SK-N-SH (cell line): ENCODE data around the gene MED29. TPM values are rescaled to one million over a fixed set of nuclear protein-coding genes. Genes with fewer than 3 reads are reported as not detected.
"Not testable (repeated sequence)": the region's sequence is repeated elsewhere in the genome, so short reads cannot be mapped to it uniquely, and the experiment has no call there.

Experiments
- CTCF ChIA-PET: fragments of 300-600, 350-600 bp; formaldehyde crosslinking; extraction: SDS; loops from one replicate; lab custom pipeline; 2021; lab: Yijun Ruan, JAX
- POLR2A ChIA-PET: fragments of 350-600 bp; sonication (Branson Sonifier 250); formaldehyde crosslinking; extraction: SDS; loops from one replicate; lab custom pipeline; 2020; ENCODE audit warnings: antibody characterized with exemption, inconsistent platforms; lab: Yijun Ruan, JAX
- DNase-seq: peaks from one replicate; pipeline ENCODE4 v3.0.0; 2012
- H2AFZ ChIP-seq: fragments of 200-600 bp; sonication (generic); 2 replicates; pipeline ENCODE4 v1.8.1; 2016; ENCODE audit warnings: antibody characterized with exemption, mild to moderate bottlenecking, low read depth
- H3F3A ChIP-seq: fragments of 200-600 bp; sonication (generic); replicated peaks from 2 replicates; pipeline ENCODE3; 2016; ENCODE audit warnings: antibody characterized with exemption, mild to moderate bottlenecking; ENCODE audit not compliant: insufficient read depth
- H3K27ac ChIP-seq, 2 experiments: fragments of 200-500 bp in 1 of 2; fragments of 200-600 bp in 1 of 2; sonication (Bioruptor generic) in 1 of 2; sonication (generic), shearing (Covaris generic) in 1 of 2; 2 replicates each; pipeline versions ENCODE4 v1.5.1 to v1.6.1; 2014 to 2016; ENCODE audit warnings: low read depth in 2 of 2, inconsistent platforms in 1 of 2, low read length in 1 of 2, mild to moderate bottlenecking in 1 of 2, mixed read lengths in 1 of 2
- H3K27me3 ChIP-seq: fragments of 200-600 bp; sonication (generic), shearing (Covaris generic); 2 replicates; pipeline ENCODE4 v1.6.1; 2016; ENCODE audit warnings: mixed run types; ENCODE audit not compliant: insufficient read depth
- H3K36me3 ChIP-seq, 2 experiments: fragments of 200-500 bp in 1 of 2; fragments of 200-600 bp in 1 of 2; sonication (Bioruptor generic) in 1 of 2; sonication (generic) in 1 of 2; replicated peaks in 1 of 2; 2 replicates each; pipeline versions ENCODE3 to v1.5.1; 2014 to 2016; ENCODE audit warnings: low read length in 1 of 2, mild to moderate bottlenecking in 1 of 2; ENCODE audit not compliant: insufficient read depth in 2 of 2, control insufficient read depth in 1 of 2
- H3K4me1 ChIP-seq, 2 experiments: fragments of 200-500 bp in 1 of 2; fragments of 200-600 bp in 1 of 2; sonication (Bioruptor generic) in 1 of 2; sonication (generic), shearing (Covaris generic) in 1 of 2; 2 replicates each; pipeline versions ENCODE4 v1.5.1 to v1.6.1; 2014 to 2016; ENCODE audit warnings: low read depth in 1 of 2, low read length in 1 of 2, mixed run types in 1 of 2; ENCODE audit not compliant: insufficient read depth in 2 of 2, control insufficient read depth in 1 of 2
- H3K4me2 ChIP-seq: fragments of 200-600 bp; sonication (generic), shearing (Covaris generic); 2 replicates; pipeline ENCODE4 v1.6.1; 2017; ENCODE audit warnings: mixed run types
- H3K4me3 ChIP-seq, 2 experiments: fragments of 200-500 bp in 1 of 2; fragments of 200-600 bp in 1 of 2; sonication (Bioruptor generic) in 1 of 2; sonication (generic), shearing (Covaris generic) in 1 of 2; 2 replicates each; pipeline versions ENCODE4 v1.5.1 to v1.8.1; 2014 to 2016; ENCODE audit warnings: low read depth in 2 of 2, inconsistent platforms in 1 of 2, low read length in 1 of 2, mild to moderate bottlenecking in 1 of 2, mixed read lengths in 1 of 2, moderate library complexity in 1 of 2
- H3K79me2 ChIP-seq: fragments of 200-600 bp; sonication (generic); 2 replicates; pipeline ENCODE4 v1.8.1; 2017; ENCODE audit warnings: mild to moderate bottlenecking; ENCODE audit not compliant: insufficient read depth
- H3K9ac ChIP-seq: fragments of 200-600 bp; sonication (generic); 2 replicates; pipeline ENCODE4 v1.6.1; 2017; ENCODE audit warnings: mixed run types
- H3K9me2 ChIP-seq: fragments of 200-600 bp; sonication (generic); 2 replicates; pipeline ENCODE4 v1.6.1; 2017; ENCODE audit warnings: mixed run types
- H3K9me3 ChIP-seq: fragments of 200-600 bp; sonication (generic); 2 replicates; pipeline ENCODE4 v1.6.1; 2017; ENCODE audit warnings: mixed run types, mild to moderate bottlenecking, moderate library complexity
- H4K20me1 ChIP-seq: fragments of 200-600 bp; sonication (generic); 2 replicates; pipeline ENCODE4 v1.6.1; 2017; ENCODE audit warnings: mild to moderate bottlenecking, mixed run types; ENCODE audit not compliant: insufficient read depth
- CHD2 ChIP-seq: fragments of 150-350 bp; IDR thresholded peaks from 2 replicates; pipeline ENCODE4 v1.6.1; 2018; ENCODE audit warnings: low read length; ENCODE audit not compliant: partially characterized antibody
- EZH2phosphoT487 ChIP-seq: fragments of 200-600 bp; sonication (generic); IDR thresholded peaks from 2 replicates; pipeline ENCODE4 v1.6.1; 2017; ENCODE audit warnings: low read depth, mixed run types, mild to moderate bottlenecking, antibody characterized with exemption, moderate library complexity, borderline replicate concordance
- FOXJ3 ChIP-seq: sonication (generic); formaldehyde crosslinking; IDR thresholded peaks from 2 replicates; pipeline ENCODE4 v1.5.1; 2020; ENCODE audit warnings: mild to moderate bottlenecking, missing genetic modification reagents
- MEF2A ChIP-seq: IDR thresholded peaks from 2 replicates; pipeline ENCODE4 v1.4.0; 2012; ENCODE audit warnings: low read depth, borderline replicate concordance
- PBX3 ChIP-seq: IDR thresholded peaks from 2 replicates; pipeline ENCODE4; 2012
- POLR2AphosphoS5 ChIP-seq: IDR thresholded peaks from 2 replicates; pipeline ENCODE4 v1.6.1; 2012; ENCODE audit warnings: low read depth, low read length
- RCOR1 ChIP-seq: fragments of 150-350 bp; IDR thresholded peaks from 2 replicates; pipeline ENCODE4 v1.6.1; 2017; ENCODE audit warnings: antibody characterized with exemption, low read length
- SIN3A ChIP-seq: IDR thresholded peaks from 2 replicates; pipeline ENCODE4 v1.6.1; 2012; ENCODE audit warnings: low read depth, mild to moderate bottlenecking, low read length, moderate library complexity, borderline replicate concordance
- SMC3 ChIP-seq: IDR thresholded peaks from 2 replicates; pipeline ENCODE4 v1.6.1; 2012; ENCODE audit warnings: low read depth, low read length, improper control_type of control experiment
- TEAD4 ChIP-seq: IDR thresholded peaks from 2 replicates; pipeline ENCODE4 v1.4.0; 2012; ENCODE audit warnings: mild to moderate bottlenecking, borderline replicate concordance; ENCODE audit not compliant: insufficient read depth
- USF1 ChIP-seq: IDR thresholded peaks from 2 replicates; pipeline ENCODE4 v1.4.0; 2012; ENCODE audit warnings: low read depth, borderline replicate concordance
- USF2 ChIP-seq: fragments of 150-350 bp; IDR thresholded peaks from 2 replicates; pipeline ENCODE4 v1.6.1; 2017; ENCODE audit warnings: antibody characterized with exemption, low read length, low read depth, borderline replicate concordance
- YY1 ChIP-seq: IDR thresholded peaks from 2 replicates; pipeline ENCODE4 v1.4.0; 2012; ENCODE audit warnings: low read depth, mild to moderate bottlenecking
- WGBS: methylation state at CpG from one replicate; pipeline ENCODE4 v1.1.6; 2017; ENCODE audit warnings: low lambda C conversion rate; 5-methylcytosine and 5-hydroxymethylcytosine counted together
- polyA plus RNA-seq, 3 experiments: library from polyadenylated mRNA; depleted of rRNA; stranded (reverse); fragments of >200 nt; gene quantifications; 2 replicates each; pipeline ENCODE4 v1.2.3, GENCODE V29; 2012

Gene MED29
- polyA plus RNA-seq, 1 of the 3 experiments (the other 2 are of a cell fraction), result 32.0 TPM

GRCh38 chr19:39375929-39376328 is 15.2 kb upstream of the MED29 start (continued):
- no peak for TF ChIP-seq POLR2AphosphoS5

- 87% methylated on average over 18 of the region's 18 CpGs for WGBS
- Histone ChIP-seq H3K4me1 (peaks cover 7% of the 10 kb centered on the region in 2 experiments; a peak in 2 of 4 replicates), H4K20me1 (no peaks in the 10 kb centered on the region)
- CTCF ChIA-PET, result interaction anchor here (1.6 kb wide), 1 partner anchor 20 kb away, joined by 6 read pairs; no protein-coding TSS in a partner anchor
- POLR2A ChIA-PET, result no interaction called here
- TF ChIP-seq USF2 (no peak), SIN3A (no peak), RCOR1 (no peak), SMC3 (no peak), YY1 (no peak), USF1 (no peak), CHD2 (no peak), EZH2phosphoT487 (no peak), MEF2A (no peak), FOXJ3 (CRISPR knock-in tag) (no peak), TEAD4 (no peak), PBX3 (no peak)
- TF ChIP-seq, all 33 proteins: peak for 0
- DNase-seq, result no peak
- H3K27ac ChIP-seq, result no peak overlapping the region
- no peak overlapping the region for H2AFZ ChIP-seq
- peaks cover 5% of the 10 kb centered on the region for H3F3A ChIP-seq
- H3K36me3 ChIP-seq, result peaks cover 49 to 65% of the 10 kb centered on the region in 2 experiments
- no peaks in the 10 kb centered on the region for H3K27me3 ChIP-seq
- H3K4me2 ChIP-seq, result no peak overlapping the region
- no peak overlapping the region for H3K9ac ChIP-seq
- H3K9me3 ChIP-seq, result no peaks in the 10 kb centered on the region
- H3K4me3 ChIP-seq, result no peak overlapping the region
- H3K9me2 ChIP-seq, result no peaks in the 10 kb centered on the region
- H3K79me2 ChIP-seq, result 0 out of 2 replicates have a peak, but pooled peaks cover 3% of the 10 kb centered on the region
These were observed 13.5 kb upstream of the MED29 start for GRCh38 chr19:39377373-39378362.

GRCh38 chr19:39379366-39379765 is 11.8 kb upstream of the MED29 start:
- H3K9ac ChIP-seq, H3K79me2 ChIP-seq, H3F3A ChIP-seq, H3K4me1 ChIP-seq, H3K27ac ChIP-seq, H3K4me3 ChIP-seq, POLR2A ChIA-PET, H3K27me3 ChIP-seq, H2AFZ ChIP-seq, H3K9me2 ChIP-seq, H3K9me3 ChIP-seq, H4K20me1 ChIP-seq, CTCF ChIA-PET, H3K4me2 ChIP-seq, DNase-seq: not testable (repeated sequence)
- 96% methylated on average over 4 of the region's 4 CpGs for WGBS
- peaks cover 43 to 78% of the 10 kb centered on the region in 2 experiments for H3K36me3 ChIP-seq
